ENCODE measurements around the gene IL17RA.

- TF ChIP-seq CTCF (conservative IDR thresholded peaks at IDR 0.05; ENCODE audit: low read depth in 2 of 2) (no peak), EZH2phosphoT487 (IDR thresholded peaks at IDR 0.05; ENCODE audit: unreplicated experiment) (no peak), REST (IDR thresholded peaks at IDR 0.05; ENCODE audit: unreplicated experiment) (no peak), EZH2 (IDR thresholded peaks at IDR 0.05; ENCODE audit: low read depth, unreplicated experiment) (no peak), POLR2AphosphoS5 (IDR thresholded peaks at IDR 0.05; ENCODE audit: low read depth) (no peak), CREB1 (CRISPR knock-in tag; IDR thresholded peaks at IDR 0.05; ENCODE audit: low read depth) (no peak), ZNF114 (CRISPR knock-in tag; IDR thresholded peaks at IDR 0.05) (no peak), JUNB (IDR thresholded peaks at IDR 0.05; ENCODE audit: unreplicated experiment) (no peak), STAT1 (IDR thresholded peaks at IDR 0.05; ENCODE audit: unreplicated experiment) (no peak)
Measured at GRCh38 chr22:17117890-17118289, 33.1 kb downstream of the IL17RA start.
